ENCODE measurements around the gene SCP2D1. TPM values are rescaled to one million over a fixed set of nuclear protein-coding genes. Genes with fewer than 3 reads are reported as not detected.

Gene SCP2D1
- total RNA-seq, 1 donor from 2014 or later, result not detected

DNA sequence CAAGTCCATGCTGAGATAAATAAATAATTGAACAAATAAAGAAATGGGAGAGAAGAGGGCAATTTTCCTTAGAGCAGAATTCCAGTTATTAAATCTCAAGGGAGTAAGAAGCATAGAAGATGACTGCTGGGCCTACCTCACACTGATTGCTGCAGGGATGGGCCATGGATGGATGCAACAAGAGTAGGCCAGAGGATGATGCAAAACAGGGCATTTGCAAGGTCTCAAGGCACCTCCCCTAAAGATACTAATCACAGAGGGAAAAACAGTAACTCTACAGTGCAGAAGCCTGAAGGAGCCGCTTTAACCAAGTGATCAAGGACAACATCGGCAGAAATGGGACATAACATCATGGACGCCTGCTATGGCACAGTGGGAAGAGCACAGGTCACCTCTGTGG lies 1.7 kb upstream of the SCP2D1 start:
- DNase-seq (ENCODE audit: low spot score), result no peak

DNA sequence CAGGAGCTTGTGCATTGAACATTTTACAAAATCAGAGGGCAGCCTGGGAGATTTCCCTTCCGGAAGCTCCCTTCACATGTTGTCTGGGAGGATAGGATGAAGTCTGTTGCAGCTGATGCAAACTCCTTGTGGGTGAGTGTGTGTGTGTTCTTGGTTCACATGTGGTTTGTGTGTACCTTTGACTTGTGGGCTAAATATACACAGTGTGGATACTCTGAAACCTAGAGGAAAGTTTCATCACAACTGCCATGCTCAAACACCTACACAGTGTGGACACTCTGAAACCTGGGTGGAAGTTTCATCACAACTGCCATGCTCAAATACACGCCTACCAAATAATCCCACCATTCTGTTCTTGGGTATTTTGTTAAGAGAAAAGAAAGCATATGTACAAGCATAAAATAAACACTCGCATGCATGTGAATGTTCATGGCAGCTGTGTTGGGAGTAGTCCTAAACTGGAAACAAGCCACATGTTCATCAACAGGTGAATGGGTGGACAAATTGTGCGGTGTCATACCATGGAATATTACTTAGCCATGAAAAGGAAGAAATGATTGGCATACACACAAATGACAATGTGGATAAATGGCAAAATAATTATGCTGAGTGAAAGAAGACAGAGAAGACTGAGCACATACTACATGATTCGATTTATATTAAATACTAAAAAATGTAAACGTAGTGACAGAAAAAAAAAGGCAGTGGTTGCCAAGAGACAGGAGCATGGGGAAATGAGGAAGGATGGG lies 1.8 kb downstream of the SCP2D1 start:
- no peak for DNase-seq (ENCODE audit: low spot score)

DNA sequence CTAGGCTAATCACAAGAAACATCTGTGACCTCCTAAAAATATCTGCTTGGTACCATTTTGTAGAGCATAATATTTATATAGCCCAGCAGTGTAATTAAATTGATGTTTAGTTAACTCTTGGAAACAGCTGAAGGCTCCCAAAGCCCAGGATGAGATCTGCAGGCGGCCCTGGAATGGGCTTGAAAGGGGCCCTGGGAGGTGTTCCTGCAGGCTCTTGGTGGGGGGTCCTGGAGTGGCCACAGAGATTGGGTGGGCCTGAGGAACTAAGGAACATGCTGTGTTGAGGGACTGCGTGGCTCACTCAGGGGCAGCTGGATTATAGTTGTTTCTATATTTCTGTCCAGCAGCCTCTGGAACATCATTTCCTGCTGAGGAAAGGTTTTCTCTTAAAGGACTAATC lies 9.2 kb downstream of the SCP2D1 start:
- DNase-seq (ENCODE audit: low spot score), result no peak

DNA sequence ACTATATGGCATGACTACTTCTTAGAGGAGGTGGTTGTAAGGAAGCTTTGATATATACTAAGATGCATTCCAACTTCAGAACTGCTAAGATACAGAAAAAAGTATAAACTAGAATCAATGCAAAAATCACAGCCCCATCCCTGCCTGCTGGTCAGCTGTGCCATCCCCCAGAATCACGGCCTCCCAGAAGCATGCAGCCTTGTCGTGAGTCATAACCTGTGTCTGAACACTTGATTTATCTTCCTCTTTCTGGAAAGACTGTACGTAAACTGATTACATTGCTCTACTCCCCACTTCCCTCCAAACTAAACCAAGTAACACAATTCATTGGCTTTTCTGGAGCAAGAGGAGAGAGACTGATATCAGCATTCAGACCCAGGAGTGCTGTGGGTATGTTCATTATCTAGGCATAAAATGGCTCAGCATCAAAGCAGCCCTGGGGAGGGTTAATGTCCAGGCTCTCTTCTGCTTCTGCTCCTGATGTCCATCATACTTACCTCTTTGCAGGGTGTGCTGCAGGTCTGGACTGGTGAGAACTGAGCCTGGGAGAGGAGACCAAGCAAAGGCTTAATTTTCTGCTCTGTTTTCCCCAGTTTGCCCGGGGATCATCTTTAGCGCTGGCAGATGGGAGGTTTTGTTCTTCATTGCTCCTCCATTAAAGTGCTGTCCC lies 18.4 kb downstream of the SCP2D1 start:
- DNase-seq (ENCODE audit: low spot score), result no peak

- no peak for DNase-seq (ENCODE audit: low spot score)
Measured at GRCh38 chr20:18832546-18833200, 19.1 kb downstream of the SCP2D1 start.

DNA sequence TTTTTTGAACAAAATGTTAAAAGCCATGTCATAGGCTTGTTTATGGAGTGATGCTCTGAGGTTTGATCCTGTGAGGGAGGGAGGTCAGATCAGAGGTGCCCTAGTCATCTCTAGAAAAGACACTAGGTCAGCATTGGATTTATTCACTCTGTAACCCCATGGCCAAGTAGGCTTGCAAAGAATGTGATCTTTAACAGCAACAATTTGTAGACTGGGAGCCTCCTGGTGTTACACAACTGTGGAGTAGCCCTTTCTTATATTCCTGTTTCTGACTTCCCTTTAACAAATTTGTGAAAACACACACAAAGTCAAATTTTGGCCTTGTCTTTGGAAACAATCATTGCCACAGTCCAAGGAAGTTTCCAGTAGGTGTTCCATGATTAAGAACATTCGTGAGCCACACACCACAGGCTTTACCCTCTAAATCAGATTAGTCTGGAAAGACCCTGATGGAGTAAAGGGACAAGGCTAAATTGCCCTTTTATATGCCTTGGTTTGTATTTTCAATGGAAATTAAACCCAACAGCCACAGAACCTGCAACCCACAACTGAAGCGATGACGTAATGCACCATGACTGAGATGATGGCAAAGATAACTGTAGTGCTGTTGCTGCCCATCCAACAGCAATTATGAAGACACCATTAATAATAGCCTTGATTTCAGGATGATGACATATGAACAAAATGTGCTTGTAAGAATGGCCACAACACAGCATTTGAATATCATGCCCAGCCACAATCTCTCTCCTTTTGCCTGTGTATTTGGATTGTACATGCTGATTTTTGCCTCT lies 22.1 kb downstream of the SCP2D1 start:
- no peak for DNase-seq (ENCODE audit: low spot score)

- no peak for DNase-seq (ENCODE audit: low spot score)
Measured at GRCh38 chr20:18837718-18838117, 24.1 kb downstream of the SCP2D1 start.

DNA sequence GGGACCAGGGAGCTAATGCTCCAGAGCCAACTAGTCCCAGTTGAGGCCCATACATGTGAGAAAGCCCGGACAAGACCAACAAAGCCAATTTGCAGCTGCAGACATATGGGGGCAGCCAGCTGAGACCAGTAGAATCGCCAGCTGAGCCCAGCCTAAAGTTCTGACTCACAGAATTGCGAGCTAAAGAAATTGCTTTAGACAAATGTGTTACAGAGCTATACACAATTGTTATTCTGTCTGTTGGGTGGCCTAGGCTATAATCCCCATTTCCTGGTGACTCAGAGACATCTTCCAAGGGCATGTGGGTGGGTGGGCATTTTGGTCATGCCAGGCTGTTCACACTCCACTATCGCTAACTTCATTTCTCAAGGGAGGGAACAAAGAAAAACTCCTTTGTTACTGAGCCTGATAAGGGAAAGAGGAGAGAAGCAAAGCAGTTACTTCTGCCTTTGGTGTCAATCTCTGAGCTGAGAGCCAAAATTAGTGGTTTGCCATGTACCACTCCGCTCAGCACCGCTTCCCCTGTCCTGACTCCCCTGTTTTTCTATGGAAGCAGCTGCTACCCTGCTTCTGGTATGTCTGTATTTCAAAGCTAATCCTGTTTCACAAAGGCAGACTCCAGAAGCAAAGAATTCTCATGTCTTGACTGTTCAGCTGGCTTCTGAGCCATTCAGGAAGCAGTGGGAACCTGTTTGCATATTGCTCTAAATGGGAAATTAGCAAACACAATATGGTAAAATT lies 26.1 kb downstream of the SCP2D1 start:
- DNase-seq (ENCODE audit: low spot score), result no peak

- DNase-seq (ENCODE audit: low spot score), result no peak
Measured at GRCh38 chr20:18840248-18840645, 26.7 kb downstream of the SCP2D1 start.

GRCh38 chr20:18845017-18845416 lies 31.4 kb downstream of the SCP2D1 start:
- no peak for DNase-seq (ENCODE audit: low spot score)

GRCh38 chr20:18847226-18847755 lies 33.7 kb downstream of the SCP2D1 start:
- DNase-seq (ENCODE audit: low spot score), result no peak

DNA sequence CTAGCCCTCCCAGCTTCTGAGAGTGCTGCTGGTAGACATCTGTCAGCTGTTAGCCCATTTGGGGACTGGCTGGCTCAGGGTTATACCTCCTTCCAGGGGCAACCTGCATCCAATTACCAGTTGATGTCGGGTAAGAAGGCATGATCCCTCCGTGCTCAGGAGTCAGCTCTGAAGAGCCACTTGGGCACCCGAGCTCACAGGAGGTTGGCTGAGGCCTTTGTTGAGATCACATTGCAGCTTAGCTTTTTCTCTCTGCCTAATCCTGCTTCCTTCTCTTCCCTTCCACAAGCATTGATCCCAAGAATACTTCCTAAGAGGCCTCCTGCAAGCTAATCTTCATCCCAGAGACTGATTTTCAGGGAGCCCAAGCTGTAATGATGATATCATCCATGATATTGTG lies 35.5 kb downstream of the SCP2D1 start:
- no peak for DNase-seq (ENCODE audit: low spot score)

- DNase-seq (ENCODE audit: low spot score), result no peak
Measured at GRCh38 chr20:18851629-18852028, 38.0 kb downstream of the SCP2D1 start.

- no peak for DNase-seq (ENCODE audit: low spot score)
Measured at GRCh38 chr20:18852318-18852717, 38.7 kb downstream of the SCP2D1 start.

- no peak for DNase-seq (ENCODE audit: low spot score)
Measured at GRCh38 chr20:18853216-18853615, 39.6 kb downstream of the SCP2D1 start.

DNA sequence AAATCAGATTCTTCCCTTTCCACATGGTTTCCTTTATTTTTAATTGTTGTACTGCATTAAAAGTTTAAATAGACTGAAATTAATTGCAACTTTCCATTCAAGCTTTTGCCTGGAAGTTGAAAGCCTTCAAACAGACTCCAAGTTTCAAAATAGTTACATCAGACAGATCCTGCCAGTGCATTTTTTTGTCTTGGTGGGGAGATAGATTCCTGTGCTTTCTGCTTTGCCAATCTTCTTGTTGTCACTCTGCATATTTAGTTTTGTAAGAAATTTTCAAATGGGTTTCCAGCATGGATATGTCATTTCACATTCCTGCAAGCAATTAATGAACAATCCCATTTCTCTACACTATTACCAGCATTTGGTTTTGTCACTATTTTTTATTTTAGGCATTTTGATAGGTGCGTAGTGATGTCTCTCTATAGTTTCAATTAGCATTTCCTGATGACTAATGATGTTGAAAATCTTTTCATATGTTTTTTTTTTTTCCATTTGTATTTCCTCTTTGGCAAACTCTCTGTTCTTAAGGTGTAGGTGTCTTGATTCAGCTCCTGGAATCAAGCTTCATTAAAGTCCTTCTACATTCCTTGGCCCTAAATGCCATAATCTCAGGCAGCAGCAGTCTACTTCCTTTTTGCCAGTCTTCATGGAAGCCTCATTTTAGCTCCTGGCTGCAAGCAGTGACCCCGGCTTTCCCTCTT lies 40.5 kb downstream of the SCP2D1 start:
- no peak for DNase-seq (ENCODE audit: low spot score)

DNA sequence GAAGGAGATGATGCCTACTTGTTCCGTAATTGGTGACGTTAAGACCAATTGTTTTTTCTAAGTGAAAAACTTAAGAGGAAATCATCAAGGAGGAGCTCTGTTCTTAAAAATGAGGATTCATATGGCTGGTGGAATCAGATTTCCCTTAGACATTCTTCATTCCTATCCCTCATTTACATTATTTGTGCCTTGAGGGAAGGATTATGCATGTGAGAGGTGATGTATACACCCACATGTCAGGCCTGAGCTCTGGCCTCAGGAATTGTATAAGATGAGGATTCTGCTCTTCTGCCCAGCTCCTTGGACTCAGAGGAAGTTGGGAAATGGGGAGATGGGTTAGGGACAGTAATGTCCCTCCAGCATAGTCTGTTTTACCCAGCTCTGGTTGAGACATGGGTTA lies 42.3 kb downstream of the SCP2D1 start:
- DNase-seq (ENCODE audit: low spot score), result no peak

DNA sequence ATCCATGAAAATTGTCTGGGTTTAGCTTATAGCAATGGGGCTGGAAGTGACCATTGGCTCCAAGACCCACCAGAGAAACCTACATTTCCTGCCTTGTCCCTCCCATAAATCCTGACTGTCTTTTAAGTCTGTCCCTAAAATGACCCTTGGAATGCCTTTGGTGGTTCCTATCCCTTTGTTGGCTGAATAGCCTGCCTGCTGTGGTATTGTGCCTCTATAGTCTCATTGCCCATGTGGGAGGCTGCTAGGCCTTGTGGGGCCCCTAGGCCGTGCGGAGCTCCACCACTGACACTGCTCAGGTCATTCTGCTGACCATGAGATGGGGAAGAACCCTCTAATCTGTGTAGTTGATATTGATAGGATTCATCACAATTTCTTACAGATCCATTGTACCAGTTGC lies 43.3 kb downstream of the SCP2D1 start:
- no peak for DNase-seq (ENCODE audit: low spot score)

GRCh38 chr20:18857640-18858039 lies 44.1 kb downstream of the SCP2D1 start:
- no peak for DNase-seq (ENCODE audit: low spot score)

DNA sequence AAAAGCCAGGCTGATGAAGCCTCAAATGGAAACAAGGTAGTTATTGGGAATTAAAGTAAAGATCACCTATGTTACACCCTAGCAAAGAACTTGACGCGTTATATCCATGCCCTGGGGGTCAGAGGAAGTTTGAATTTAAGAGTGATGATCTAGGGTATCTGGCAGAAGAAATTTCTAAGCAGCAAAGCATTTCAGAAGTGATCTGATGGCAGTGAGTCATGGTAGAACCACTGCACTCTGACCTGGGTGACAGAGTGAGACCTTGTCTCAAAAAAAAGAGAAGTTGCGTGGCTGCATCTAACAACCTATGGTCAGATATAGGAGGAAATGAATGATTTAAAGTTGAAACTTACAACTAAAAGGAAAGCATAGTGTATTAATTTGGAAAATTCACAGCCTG lies 45.2 kb downstream of the SCP2D1 start:
- DNase-seq (ENCODE audit: low spot score), result no peak

All from mesenteric fat pad (tissue), 1 donor.